H1 (cell line): ENCODE measurements around the gene KRCC1. TPM values are rescaled to one million over a fixed set of nuclear protein-coding genes. Genes with fewer than 3 reads are reported as not detected.
"Not testable (repeated sequence)": the region's sequence is repeated elsewhere in the genome, so short reads cannot be mapped to it uniquely, and the experiment has no call there.

Source experiments
- CTCF ChIA-PET: fragments of 300-600 bp; sonication (Branson Sonifier 250); formaldehyde crosslinking; loops from one replicate; lab custom pipeline; 2021; ENCODE audit not compliant: partially characterized antibody; lab: Charles Lee
- POLR2A ChIA-PET: fragments of 300-600 bp; sonication (Branson Sonifier 250); formaldehyde crosslinking; loops from one replicate; lab custom pipeline; 2021; ENCODE audit warnings: inconsistent platforms; ENCODE audit not compliant: partially characterized antibody; lab: Charles Lee
- DNase-seq, 2 experiments: peaks; one replicate each; pipeline versions ENCODE4 v3.0.0 to v3.0.0-alpha.2; 2010 to 2022; ENCODE audit warnings: low spot score in 2 of 2, low read depth in 1 of 2, mixed read lengths in 1 of 2
- FAIRE-seq: peaks from 2 replicates; lab custom pipeline; 2011; peaks lifted over from hg19 to GRCh38; lab: Jason Lieb, UNC
- H2AFZ ChIP-seq: 2 replicates; pipeline ENCODE4 v1.8.1; 2012; ENCODE audit warnings: low read length, inconsistent platforms
- H2AK5ac ChIP-seq: 2 replicates; pipeline ENCODE4 v1.6.1; 2013; ENCODE audit warnings: low read depth, low read length
- H2BK120ac ChIP-seq: replicated peaks from 2 replicates; pipeline ENCODE3; 2013; ENCODE audit warnings: low read depth, low read length, inconsistent platforms
- H2BK12ac ChIP-seq: 2 replicates; pipeline ENCODE4 v1.6.1; 2013; ENCODE audit warnings: low read depth, low read length
- H2BK15ac ChIP-seq: 2 replicates; pipeline ENCODE4 v1.6.1; 2013; ENCODE audit warnings: low read length
- H2BK20ac ChIP-seq: 2 replicates; pipeline ENCODE4 v1.6.1; 2013; ENCODE audit warnings: low read length
- H2BK5ac ChIP-seq: 2 replicates; pipeline ENCODE4 v1.6.1; 2013; ENCODE audit warnings: low read depth, low read length
- H3K14ac ChIP-seq: 2 replicates; pipeline ENCODE4 v1.6.1; 2013; ENCODE audit warnings: inconsistent platforms; ENCODE audit not compliant: insufficient read length
- H3K18ac ChIP-seq: 2 replicates; pipeline ENCODE4 v1.6.1; 2013; ENCODE audit warnings: low read length; ENCODE audit errors: extremely low read depth
- H3K23ac ChIP-seq: 2 replicates; pipeline ENCODE4 v1.6.1; 2013; ENCODE audit warnings: inconsistent platforms; ENCODE audit not compliant: insufficient read length
- H3K23me2 ChIP-seq: 2 replicates; pipeline ENCODE4 v1.6.1; 2013; ENCODE audit warnings: low read depth, low read length
- H3K27ac ChIP-seq: 2 replicates; pipeline ENCODE4 v1.6.1; 2011; ENCODE audit warnings: low read depth, low read length, inconsistent platforms
- H3K27me3 ChIP-seq, 4 experiments: replicated peaks in 1 of 4; 1 replicate in 1 of 4; 2 replicates in 3 of 4; pipeline versions ENCODE4 v1.6.1 to v1.8.1; 2011 to 2013; ENCODE audit warnings: low read length in 3 of 4, mild to moderate bottlenecking in 3 of 4, inconsistent platforms in 2 of 4, mixed read lengths in 2 of 4, moderate library complexity in 1 of 4; ENCODE audit not compliant: control insufficient read depth in 3 of 4, insufficient read depth in 3 of 4; ENCODE audit errors: extremely low read depth in 1 of 4
- H3K36me3 ChIP-seq, 4 experiments: 2 replicates each; pipeline versions ENCODE4 v1.6.1 to v1.8.1; 2011 to 2013; ENCODE audit warnings: mild to moderate bottlenecking in 4 of 4, low read length in 3 of 4, moderate library complexity in 2 of 4, control low read depth in 1 of 4, inconsistent platforms in 1 of 4; ENCODE audit not compliant: insufficient read depth in 4 of 4, control insufficient read depth in 2 of 4
- H3K4ac ChIP-seq: replicated peaks from 2 replicates; pipeline ENCODE3; 2013; ENCODE audit warnings: low read length, low read depth, mixed read lengths, inconsistent platforms; ENCODE audit not compliant: insufficient read length
- H3K4me1 ChIP-seq, 4 experiments: replicated peaks in 1 of 4; 1 replicate in 1 of 4; 2 replicates in 3 of 4; pipeline versions ENCODE4 v1.6.1 to v1.8.1; 2011 to 2013; ENCODE audit warnings: low read length in 3 of 4, inconsistent platforms in 2 of 4, mixed read lengths in 1 of 4; ENCODE audit not compliant: insufficient read depth in 4 of 4, control insufficient read depth in 3 of 4
- H3K4me2 ChIP-seq, 2 experiments: 2 replicates each; pipeline versions ENCODE4 v1.6.1 to v1.8.1; 2011 to 2013; ENCODE audit warnings: low read depth in 2 of 2, low read length in 2 of 2, control low read depth in 1 of 2, inconsistent platforms in 1 of 2, mild to moderate bottlenecking in 1 of 2; ENCODE audit not compliant: insufficient read depth in 1 of 2
- H3K4me3 ChIP-seq, 4 experiments: fragments of 200-600, 300-600 bp in 1 of 4; sonication (generic), shearing (Covaris generic), sonication (Bioruptor Twin) in 1 of 4; 2 replicates each; pipeline versions ENCODE4 v1.5.1 to v1.8.1; 2011 to 2016; ENCODE audit warnings: low read length in 4 of 4, low read depth in 3 of 4, control low read depth in 2 of 4, inconsistent platforms in 2 of 4, mild to moderate bottlenecking in 2 of 4, mixed read lengths in 1 of 4, moderate library complexity in 1 of 4; ENCODE audit not compliant: insufficient read depth in 2 of 4; ENCODE audit errors: extremely low read depth in 1 of 4
- H3K56ac ChIP-seq: replicated peaks from 2 replicates; pipeline ENCODE3; 2013; ENCODE audit warnings: low read depth, mild to moderate bottlenecking, mixed read lengths, low read length, inconsistent platforms; ENCODE audit not compliant: insufficient read length
- H3K79me1 ChIP-seq: 2 replicates; pipeline ENCODE4 v1.6.1; 2013; ENCODE audit warnings: low read depth, low read length, control low read depth
- H3K79me2 ChIP-seq, 2 experiments: 2 replicates each; pipeline versions ENCODE4 v1.6.1 to v1.8.1; 2012 to 2013; ENCODE audit warnings: low read length in 2 of 2, mild to moderate bottlenecking in 2 of 2, inconsistent platforms in 1 of 2; ENCODE audit not compliant: insufficient read depth in 2 of 2, control insufficient read depth in 1 of 2
- H3K9ac ChIP-seq, 4 experiments: replicated peaks in 1 of 4; 1 replicate in 1 of 4; 2 replicates in 3 of 4; pipeline versions ENCODE4 v1.6.1 to v1.8.1; 2011 to 2013; ENCODE audit warnings: low read depth in 3 of 4, low read length in 3 of 4, control low read depth in 2 of 4, mild to moderate bottlenecking in 2 of 4, moderate library complexity in 2 of 4, inconsistent platforms in 1 of 4; ENCODE audit errors: extremely low read depth in 1 of 4
- H3K9me3 ChIP-seq, 2 experiments: 2 replicates each; pipeline versions ENCODE4 v1.6.1 to v1.8.1; 2012 to 2013; ENCODE audit warnings: mild to moderate bottlenecking in 2 of 2, moderate library complexity in 2 of 2, control low read depth in 1 of 2, inconsistent platforms in 1 of 2, low read depth in 1 of 2, low read length in 1 of 2, mixed read lengths in 1 of 2; ENCODE audit not compliant: insufficient read depth in 2 of 2
- H4K20me1 ChIP-seq, 2 experiments: replicated peaks in 1 of 2; 2 replicates each; pipeline versions ENCODE3 to v1.8.1; 2011 to 2013; ENCODE audit warnings: inconsistent platforms in 2 of 2, low read length in 2 of 2, mild to moderate bottlenecking in 1 of 2; ENCODE audit not compliant: insufficient read depth in 2 of 2, control insufficient read depth in 1 of 2
- H4K5ac ChIP-seq: 2 replicates; pipeline ENCODE4 v1.6.1; 2013; ENCODE audit warnings: low read length, low read depth, mixed read lengths, inconsistent platforms; ENCODE audit not compliant: insufficient read length
- H4K8ac ChIP-seq: 2 replicates; pipeline ENCODE4 v1.8.0; 2013; ENCODE audit warnings: mild to moderate bottlenecking, moderate library complexity, low read length, inconsistent platforms; ENCODE audit not compliant: insufficient read depth; ENCODE audit errors: extremely low read depth
- H4K91ac ChIP-seq: replicated peaks from 2 replicates; pipeline ENCODE3; 2013; ENCODE audit warnings: low read length, mixed read lengths, inconsistent platforms; ENCODE audit not compliant: insufficient read length
- WGBS, 2 experiments: shearing (Covaris generic) in 1 of 2; methylation state at CpG; one replicate each; pipeline versions ENCODE4 v1.1.6 to v1.1.7; 2013 to 2015; ENCODE audit warnings: low lambda C conversion rate in 2 of 2, mixed read lengths in 2 of 2, inconsistent platforms in 1 of 2, low coverage in 1 of 2, missing lambda C conversion rate in 1 of 2; ENCODE audit not compliant: insufficient replicate concordance in 2 of 2, insufficient coverage in 1 of 2, insufficient read length in 1 of 2; ENCODE audit errors: extremely low coverage in 1 of 2, missing lambda C conversion rate in 1 of 2; 5-methylcytosine and 5-hydroxymethylcytosine counted together
- polyA plus RNA-seq, 7 experiments: library from polyadenylated mRNA; depleted of rRNA in 3 of 7; stranded (reverse) in 5 of 7; unstranded in 2 of 7; fragments of >200 nt in 5 of 7; fragments of 200-250 nt in 2 of 7; gene quantifications; 1 replicate in 5 of 7; 2 replicates in 1 of 7; 4 replicates in 1 of 7; pipeline versions ENCODE4 v1.2.1 to v1.2.3, GENCODE V29; 2011 to 2013; ENCODE audit warnings: missing spikeins in 2 of 7, mixed read lengths in 2 of 7
- total RNA-seq: library from RNA; stranded (reverse); fragmentation: NEBNext Ultra II Directional; extraction: Animal tissue kit (Norgen Biotek cat#: 25700); gene quantifications from 2 replicates; pipeline ENCODE4 v1.2.1, GENCODE V29; 2021

The KRCC1 gene
- total and polyA plus RNA-seq, 2 of the 8 experiments (the other 6 are each of a cell fraction or from before 2014, with no cell fraction given) = 5.1 to 8.5 TPM

GRCh38 chr2:88018077-88018805 lies 37.3 kb downstream of the KRCC1 start:
- H4K8ac ChIP-seq, H2AFZ ChIP-seq, H3K27ac ChIP-seq, H3K79me1 ChIP-seq, DNase-seq, H3K4me3 ChIP-seq, H2BK120ac ChIP-seq, H2BK12ac ChIP-seq, H2BK15ac ChIP-seq, H2AK5ac ChIP-seq, H3K23me2 ChIP-seq, H2BK20ac ChIP-seq, H3K14ac ChIP-seq, H3K27me3 ChIP-seq, H3K9ac ChIP-seq, H3K56ac ChIP-seq, H4K5ac ChIP-seq, H4K20me1 ChIP-seq, H3K36me3 ChIP-seq, H3K18ac ChIP-seq, FAIRE-seq, H3K23ac ChIP-seq, H4K91ac ChIP-seq, H3K4ac ChIP-seq, H3K79me2 ChIP-seq, H3K9me3 ChIP-seq: not testable (repeated sequence)
- peak overlapping the region in 1 of 2 experiments; percentile 85; a peak in 1 of 4 replicates for H3K4me2 ChIP-seq
- 79% methylated on average over 11 of the region's 11 CpGs; no CpG with 5 or more reads in 1 of the 2 experiments for WGBS, 2 experiments
- POLR2A ChIA-PET = interaction anchor here (1.6 to 5.3 kb wide), 8 partner anchors 8 to 171 kb away, joined by 3 to 60 read pairs (median 14); no protein-coding TSS in a partner anchor
- CTCF ChIA-PET = interaction anchor here (1.2 to 1.6 kb wide), 3 partner anchors 17 to 173 kb away, joined by 3 to 5 read pairs (median 5); no protein-coding TSS in a partner anchor
- peaks cover 9 to 18% (median 13%) of the 10 kb centered on the region in 4 experiments for H3K4me1 ChIP-seq
- peak overlapping the region; percentile 54; the same call in 1 of the 2 replicates for H2BK5ac ChIP-seq
